D721Med (cell line): ENCODE measurements around the gene CD274.
"Not testable (repeated sequence)": the region's sequence is repeated elsewhere in the genome, so short reads cannot be mapped to it uniquely, and the experiment has no call there.

Experiments
- DNase-seq: peaks from one replicate; pipeline ENCODE4 v3.0.0; 2011; ENCODE audit warnings: low spot score; ENCODE audit not compliant: insufficient read length
- FAIRE-seq: peaks from 2 replicates; lab custom pipeline; 2011; peaks lifted over from hg19 to GRCh38; lab: Jason Lieb, UNC
- TF ChIP-seq, protein P1 (sequence below): IDR thresholded peaks from 2 replicates; pipeline ENCODE4 v1.5.1; 2012; ENCODE audit warnings: mild to moderate bottlenecking, control low read depth; ENCODE audit not compliant: insufficient read depth; ENCODE audit errors: missing control alignments

CD274 gene

DNA sequence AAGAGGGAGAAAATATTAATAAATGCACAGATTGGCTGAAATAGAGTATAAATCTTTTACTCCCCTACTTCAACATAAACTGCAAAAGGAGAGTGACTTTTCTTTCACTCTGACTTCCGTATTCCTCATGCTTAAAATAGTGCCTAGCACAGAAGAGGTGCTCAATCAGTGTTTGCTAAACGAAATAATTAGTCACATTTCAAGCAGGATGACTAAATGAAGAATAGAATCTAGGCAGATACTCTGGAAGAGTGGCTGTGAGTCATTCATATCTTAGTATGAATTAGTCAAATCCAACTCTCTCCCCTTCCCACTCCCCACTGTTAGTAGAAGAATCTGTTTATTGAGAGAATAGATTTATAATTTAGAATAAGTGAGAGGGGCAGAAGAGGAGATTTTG is 4.8 kb downstream of the CD274 start:
- FAIRE-seq, result no peak
- TF ChIP-seq, protein P1, sequence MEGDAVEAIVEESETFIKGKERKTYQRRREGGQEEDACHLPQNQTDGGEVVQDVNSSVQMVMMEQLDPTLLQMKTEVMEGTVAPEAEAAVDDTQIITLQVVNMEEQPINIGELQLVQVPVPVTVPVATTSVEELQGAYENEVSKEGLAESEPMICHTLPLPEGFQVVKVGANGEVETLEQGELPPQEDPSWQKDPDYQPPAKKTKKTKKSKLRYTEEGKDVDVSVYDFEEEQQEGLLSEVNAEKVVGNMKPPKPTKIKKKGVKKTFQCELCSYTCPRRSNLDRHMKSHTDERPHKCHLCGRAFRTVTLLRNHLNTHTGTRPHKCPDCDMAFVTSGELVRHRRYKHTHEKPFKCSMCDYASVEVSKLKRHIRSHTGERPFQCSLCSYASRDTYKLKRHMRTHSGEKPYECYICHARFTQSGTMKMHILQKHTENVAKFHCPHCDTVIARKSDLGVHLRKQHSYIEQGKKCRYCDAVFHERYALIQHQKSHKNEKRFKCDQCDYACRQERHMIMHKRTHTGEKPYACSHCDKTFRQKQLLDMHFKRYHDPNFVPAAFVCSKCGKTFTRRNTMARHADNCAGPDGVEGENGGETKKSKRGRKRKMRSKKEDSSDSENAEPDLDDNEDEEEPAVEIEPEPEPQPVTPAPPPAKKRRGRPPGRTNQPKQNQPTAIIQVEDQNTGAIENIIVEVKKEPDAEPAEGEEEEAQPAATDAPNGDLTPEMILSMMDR, result no peak
- no peak for DNase-seq

DNA sequence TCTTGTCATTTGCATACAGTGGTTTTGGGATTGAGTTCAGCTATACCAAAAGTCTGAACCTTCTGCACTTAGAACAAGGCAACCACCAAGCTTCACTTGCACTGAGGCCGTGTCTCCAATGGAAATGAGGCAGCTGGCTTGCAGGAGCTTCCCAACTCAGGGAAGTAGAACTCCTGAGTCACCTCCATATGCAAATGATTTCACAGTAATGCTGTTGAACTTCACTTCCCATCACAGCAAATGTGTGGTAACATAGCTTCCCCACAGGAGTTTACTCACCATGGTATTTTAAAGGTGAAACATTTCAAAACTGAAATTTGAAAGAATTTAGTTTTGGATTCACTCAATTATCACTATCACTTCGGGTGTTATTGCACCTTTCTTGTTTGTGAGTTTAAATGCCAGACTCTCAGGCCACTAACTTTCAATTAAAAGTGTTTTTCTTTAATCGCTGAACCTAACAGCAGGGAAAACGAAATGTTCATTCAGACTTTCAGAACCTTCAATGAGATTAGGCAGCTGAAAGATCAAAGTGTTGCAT is 9.0 kb downstream of the CD274 start:
- TF ChIP-seq, protein P1, result no peak
- no peak for DNase-seq
- no peak for FAIRE-seq

DNA sequence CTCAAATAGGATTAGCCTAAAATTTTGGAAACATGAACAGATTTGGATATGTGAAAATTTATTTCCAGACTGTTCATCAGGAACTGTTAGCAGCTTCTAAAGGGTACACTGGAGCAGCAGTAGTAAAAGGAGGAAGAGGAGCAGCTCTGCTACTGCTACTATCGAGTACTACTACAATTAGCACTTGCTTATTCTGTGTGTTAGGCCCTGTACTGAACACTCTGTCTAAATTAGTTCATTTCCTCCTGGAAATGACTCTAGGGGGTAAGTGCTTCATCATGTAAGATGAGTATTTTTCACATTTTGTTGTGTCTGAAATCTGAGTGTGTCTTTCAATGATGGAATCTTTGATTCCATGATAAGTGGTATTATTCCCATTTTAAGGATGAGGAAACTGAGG is 9.8 kb downstream of the CD274 start:
- FAIRE-seq (no peak), DNase-seq (no peak)
- TF ChIP-seq, protein P1, result no peak

DNA sequence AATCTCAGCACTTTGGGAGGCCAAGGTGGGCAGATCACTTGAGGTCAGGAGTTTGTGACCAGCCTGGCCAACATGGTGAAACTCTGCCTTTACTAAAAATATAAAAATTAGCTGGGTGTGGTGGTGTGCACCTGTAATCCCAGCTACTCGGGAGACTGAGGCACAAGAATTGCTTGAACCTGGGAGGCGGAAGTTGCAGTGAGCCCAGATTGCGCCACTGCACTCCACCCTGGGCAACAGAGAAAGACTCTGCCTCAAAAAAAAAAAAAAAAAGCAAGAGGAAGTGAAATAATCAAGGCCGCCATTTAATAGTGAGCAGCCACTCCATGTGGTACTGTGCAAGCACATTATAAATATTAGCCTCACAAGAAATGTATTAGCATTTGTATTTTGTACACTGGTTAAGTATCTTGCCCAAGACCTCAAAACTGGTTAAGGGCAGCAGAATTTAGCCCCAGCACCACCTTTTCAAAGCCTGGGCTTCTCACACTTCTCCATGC is 14.5 kb downstream of the CD274 start:
- not testable (repeated sequence) for DNase-seq, FAIRE-seq

DNA sequence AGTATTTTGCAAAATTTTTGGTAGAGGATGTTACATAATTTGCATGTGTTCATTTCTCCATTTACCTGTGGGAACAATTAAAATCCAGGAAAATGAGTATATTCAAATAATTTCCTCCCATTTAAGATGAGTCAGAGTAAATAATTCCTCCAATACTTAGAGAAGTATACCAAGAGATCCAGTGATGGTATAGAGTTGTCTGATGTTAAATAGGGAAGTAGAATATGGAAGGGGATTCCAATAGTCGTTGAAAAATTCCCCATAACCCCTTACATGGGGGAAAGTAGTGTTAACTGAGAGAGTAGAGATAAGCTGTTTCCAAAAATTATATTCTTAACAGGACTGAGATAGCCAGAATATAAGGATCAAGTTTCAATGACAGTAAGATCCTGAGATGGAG is 15.7 kb downstream of the CD274 start:
- no peak for FAIRE-seq

DNA sequence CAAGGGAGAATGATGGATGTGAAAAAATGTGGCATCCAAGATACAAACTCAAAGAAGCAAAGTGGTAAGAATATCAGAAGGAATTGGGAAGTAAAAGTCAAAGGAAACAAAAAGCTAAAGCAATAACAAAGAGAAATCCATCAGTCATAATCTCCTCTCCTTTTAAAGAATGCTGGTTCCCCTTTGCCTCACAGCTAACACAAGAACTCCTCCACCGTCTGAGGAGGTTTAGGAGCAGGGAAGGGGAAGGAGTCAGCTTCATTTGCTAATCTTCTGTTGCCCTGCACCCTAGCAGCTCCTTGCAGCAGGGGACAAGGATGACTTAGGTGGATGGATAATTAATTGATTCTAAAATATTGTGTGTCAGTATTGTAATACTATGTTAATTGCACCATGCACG is 16.4 kb downstream of the CD274 start:
- TF ChIP-seq, protein P1, result no peak
- FAIRE-seq (no peak), DNase-seq (no peak)

More for the DNA sequence above, 15.7 kb downstream of the CD274 start:
- TF ChIP-seq, protein P1, result no peak
- no peak for DNase-seq

DNA sequence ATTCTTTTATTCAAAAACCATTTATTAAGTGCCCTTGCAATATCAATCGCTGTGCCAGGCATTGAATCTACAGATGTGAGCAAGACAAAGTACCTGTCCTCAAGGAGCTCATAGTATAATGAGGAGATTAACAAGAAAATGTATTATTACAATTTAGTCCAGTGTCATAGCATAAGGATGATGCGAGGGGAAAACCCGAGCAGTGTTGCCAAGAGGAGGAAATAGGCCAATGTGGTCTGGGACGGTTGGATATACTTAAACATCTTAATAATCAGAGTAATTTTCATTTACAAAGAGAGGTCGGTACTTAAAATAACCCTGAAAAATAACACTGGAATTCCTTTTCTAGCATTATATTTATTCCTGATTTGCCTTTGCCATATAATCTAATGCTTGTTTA is 18.5 kb downstream of the CD274 start:
- no peak for DNase-seq
- FAIRE-seq, result no peak
- TF ChIP-seq, protein P1, result no peak
